ENCODE data around the gene L2HGDH.

L2HGDH gene

GRCh38 chr14:50254248-50254647, 57.8 kb downstream of the L2HGDH start:
- no peak overlapping the region for H3K4me3 ChIP-seq (ENCODE audit: low read depth, low read length)
- no peak for DNase-seq (ENCODE audit: low read depth, low spot score)
- no peak for TF ChIP-seq CTCF (IDR thresholded peaks at IDR 0.05; ENCODE audit: insufficient read depth, low read length, missing control alignments)
- ChIA-PET CTCF (no interaction called here), POLR2A (no interaction called here)

- ChIA-PET POLR2A (no interaction called here), CTCF (interaction anchor here (1.2 to 1.6 kb wide), 3 partner anchors 11 to 31 kb away, joined by 3 to 8 read pairs (median 4); no protein-coding TSS in a partner anchor)
- no peak for TF ChIP-seq CTCF (IDR thresholded peaks at IDR 0.05; ENCODE audit: insufficient read depth, low read length, missing control alignments)
- DNase-seq (ENCODE audit: low read depth, low spot score): no peak
- H3K4me3 ChIP-seq (ENCODE audit: low read depth, low read length): no peak overlapping the region
These were observed 62.8 kb downstream of the L2HGDH start for GRCh38 chr14:50249136-50249775.

- ChIA-PET CTCF (interaction anchor here (1.5 kb wide), 1 partner anchor 13 kb away, joined by 7 read pairs; no protein-coding TSS in a partner anchor), POLR2A (interaction anchor here (0.6 kb wide), 1 partner anchor 65 kb away, joined by 3 read pairs; the partner anchor contains the start of genes DMAC2L and L2HGDH)
- TF ChIP-seq CTCF (IDR thresholded peaks at IDR 0.05; ENCODE audit: insufficient read depth, low read length, missing control alignments): no peak
- no peak overlapping the region for H3K4me3 ChIP-seq (ENCODE audit: low read depth, low read length)
- no peak for DNase-seq (ENCODE audit: low read depth, low spot score)
These were observed 64.8 kb downstream of the L2HGDH start for GRCh38 chr14:50247245-50247644.

- TF ChIP-seq CTCF (IDR thresholded peaks at IDR 0.05; ENCODE audit: insufficient read depth, low read length, missing control alignments): no peak
- CTCF ChIA-PET: interaction anchor here (1.4 to 1.6 kb wide), 2 partner anchors 10 to 18 kb away, joined by 3 to 5 read pairs; no protein-coding TSS in a partner anchor
- DNase-seq (ENCODE audit: low read depth, low spot score): no peak
- no peak overlapping the region for H3K4me3 ChIP-seq (ENCODE audit: low read depth, low read length)
- POLR2A ChIA-PET: no interaction called here
These were observed 69.3 kb downstream of the L2HGDH start for GRCh38 chr14:50242566-50243310.

- H3K4me3 ChIP-seq (ENCODE audit: low read depth, low read length): no peak overlapping the region
- TF ChIP-seq CTCF (IDR thresholded peaks at IDR 0.05; ENCODE audit: insufficient read depth, low read length, missing control alignments): no peak
- DNase-seq (ENCODE audit: low read depth, low spot score): no peak
- CTCF ChIA-PET: interaction anchor here (1.3 to 1.6 kb wide), 3 partner anchors 9 to 380 kb away, joined by 3 to 5 read pairs (median 3); no protein-coding TSS in a partner anchor
- POLR2A ChIA-PET: no interaction called here
These were observed 69.9 kb downstream of the L2HGDH start for GRCh38 chr14:50242096-50242495.

GRCh38 chr14:50237427-50237826, 74.6 kb downstream of the L2HGDH start:
- no peak for DNase-seq (ENCODE audit: low read depth, low spot score)
- TF ChIP-seq CTCF (IDR thresholded peaks at IDR 0.05; ENCODE audit: insufficient read depth, low read length, missing control alignments): no peak
- POLR2A ChIA-PET: no interaction called here
- no peak overlapping the region for H3K4me3 ChIP-seq (ENCODE audit: low read depth, low read length)
- CTCF ChIA-PET: interaction anchor here (0.8 to 0.9 kb wide), 2 partner anchors 23 to 82 kb away, joined by 3 read pairs; no protein-coding TSS in a partner anchor

Data from AG04449 (cell line).